Trophoblast cell (in vitro differentiated cells and primary cell): ENCODE data around the gene DRAP1.
A peak's percentile ranks its signal among the peaks of the same experiment; 100 is the strongest.

ENCODE experiments used
- DNase-seq, 2 donors: peaks; one replicate each; pipeline ENCODE4 v3.0.0-alpha.2; 2016
- H2AFZ ChIP-seq: 2 replicates; pipeline ENCODE4 v1.6.1; 2013; ENCODE audit warnings: low read length, moderate library complexity, mild to moderate bottlenecking; ENCODE audit not compliant: insufficient read depth, poor library complexity
- H2AK5ac ChIP-seq: 2 replicates; pipeline ENCODE4 v1.6.1; 2013; ENCODE audit warnings: mild to moderate bottlenecking, low read length
- H2BK120ac ChIP-seq: 2 replicates; pipeline ENCODE4 v1.6.1; 2013; ENCODE audit warnings: low read length, mild to moderate bottlenecking, moderate library complexity; ENCODE audit not compliant: insufficient read depth, poor library complexity
- H2BK12ac ChIP-seq: 2 replicates; pipeline ENCODE4 v1.6.1; 2013; ENCODE audit warnings: mild to moderate bottlenecking, low read length, moderate library complexity
- H2BK5ac ChIP-seq: 2 replicates; pipeline ENCODE4 v1.6.1; 2013; ENCODE audit warnings: low read length, low read depth, moderate library complexity, mild to moderate bottlenecking; ENCODE audit not compliant: poor library complexity
- H3K14ac ChIP-seq: 2 replicates; pipeline ENCODE4 v1.6.1; 2013; ENCODE audit warnings: mild to moderate bottlenecking, low read length
- H3K18ac ChIP-seq: 2 replicates; pipeline ENCODE4 v1.6.1; 2013; ENCODE audit warnings: mild to moderate bottlenecking, low read length
- H3K23ac ChIP-seq: 2 replicates; pipeline ENCODE4 v1.6.1; 2013; ENCODE audit warnings: low read length
- H3K27ac ChIP-seq: 2 replicates; pipeline ENCODE4 v1.5.1; 2013; ENCODE audit warnings: low read depth, mild to moderate bottlenecking, inconsistent platforms, low read length, moderate library complexity
- H3K27me3 ChIP-seq: 2 replicates; pipeline ENCODE4 v1.6.1; 2013; ENCODE audit warnings: inconsistent platforms, mild to moderate bottlenecking, low read length, moderate library complexity; ENCODE audit not compliant: insufficient read depth
- H3K36me3 ChIP-seq, 2 experiments: 1 replicate in 1 of 2; 2 replicates in 1 of 2; pipeline ENCODE4 v1.6.1; 2013; ENCODE audit warnings: low read length in 2 of 2, mild to moderate bottlenecking in 2 of 2, moderate library complexity in 1 of 2; ENCODE audit not compliant: insufficient read depth in 2 of 2, control insufficient read depth in 1 of 2
- H3K4ac ChIP-seq: 2 replicates; pipeline ENCODE4 v1.6.1; 2013; ENCODE audit warnings: low read depth, mild to moderate bottlenecking, low read length, moderate library complexity
- H3K4me1 ChIP-seq, 2 experiments: 1 replicate in 1 of 2; 2 replicates in 1 of 2; pipeline ENCODE4 v1.6.1; 2013; ENCODE audit warnings: low read length in 2 of 2, mild to moderate bottlenecking in 2 of 2, moderate library complexity in 1 of 2; ENCODE audit not compliant: insufficient read depth in 2 of 2, control insufficient read depth in 1 of 2
- H3K4me2 ChIP-seq: 2 replicates; pipeline ENCODE4 v1.6.1; 2013; ENCODE audit warnings: inconsistent platforms, mild to moderate bottlenecking, low read length, moderate library complexity
- H3K4me3 ChIP-seq: 2 replicates; pipeline ENCODE4 v1.5.1; 2013; ENCODE audit warnings: mild to moderate bottlenecking, low read depth, low read length, inconsistent platforms
- H3K79me1 ChIP-seq: one replicate; pipeline ENCODE4 v1.6.1; 2013; ENCODE audit warnings: low read length
- H3K79me2 ChIP-seq: 2 replicates; pipeline ENCODE4 v1.6.1; 2013; ENCODE audit warnings: low read length, mild to moderate bottlenecking; ENCODE audit not compliant: control insufficient read depth, insufficient read depth, poor library complexity
- H3K9ac ChIP-seq: 2 replicates; pipeline ENCODE4 v1.6.1; 2013; ENCODE audit warnings: mild to moderate bottlenecking, low read length
- H3K9me3 ChIP-seq: 2 replicates; pipeline ENCODE4 v1.6.1; 2013; ENCODE audit warnings: low read depth, mild to moderate bottlenecking, control low read depth, inconsistent platforms, low read length; ENCODE audit not compliant: insufficient read depth
- H4K12ac ChIP-seq: 2 replicates; pipeline ENCODE4 v1.6.1; 2013; ENCODE audit warnings: low read depth, mild to moderate bottlenecking, low read length, moderate library complexity
- H4K8ac ChIP-seq: 2 replicates; pipeline ENCODE4 v1.6.1; 2013; ENCODE audit warnings: low read depth, mild to moderate bottlenecking, low read length, moderate library complexity
- H4K91ac ChIP-seq: one replicate; pipeline ENCODE4 v1.6.1; 2013; ENCODE audit warnings: low read depth, mild to moderate bottlenecking, low read length, moderate library complexity
- WGBS: extraction: QIAGEN DNeasy Blood & Tissue Kit; methylation state at CpG from one replicate; pipeline ENCODE4 v1.1.7; 2013; ENCODE audit warnings: missing lambda C conversion rate; ENCODE audit not compliant: insufficient read length, insufficient coverage; ENCODE audit errors: extremely low coverage; 5-methylcytosine and 5-hydroxymethylcytosine counted together

Gene DRAP1

DNA sequence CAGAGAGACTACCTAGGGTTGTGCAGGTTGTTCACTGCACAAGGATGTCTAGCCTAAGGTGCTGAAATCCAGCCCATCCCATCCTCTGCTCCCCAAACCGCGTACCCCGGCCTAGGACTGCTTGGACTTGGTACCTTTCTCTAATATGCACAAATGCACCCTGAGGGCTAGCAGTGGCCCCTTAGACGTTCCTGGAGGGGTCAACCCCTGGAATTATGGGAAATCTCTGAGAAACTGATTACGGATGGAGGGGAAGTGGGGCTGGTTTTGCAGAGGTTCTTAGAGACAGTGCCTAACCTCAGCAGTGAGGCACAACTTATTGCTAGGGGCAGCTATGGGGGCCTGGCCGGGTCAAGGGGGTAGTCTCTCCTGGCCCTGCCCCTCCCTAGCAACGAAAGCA is 2.8 kb upstream of the DRAP1 start:
- peak overlapping the region; percentile 35 for H2BK12ac ChIP-seq
- H3K4me2 ChIP-seq, result no peak overlapping the region
- no peak overlapping the region for H3K23ac ChIP-seq
- H3K4me3 ChIP-seq, result no peak overlapping the region
- peaks cover 19% of the 10 kb centered on the region for H3K79me1 ChIP-seq
- peaks cover 10% of the 10 kb centered on the region for H3K79me2 ChIP-seq
- no peak overlapping the region for H3K9ac ChIP-seq
- WGBS, result no CpG with 5 or more reads among the region's 7 CpGs
- no peak overlapping the region for H2BK5ac ChIP-seq
- H3K18ac ChIP-seq, result no peak overlapping the region
- no peak for DNase-seq
- no peak overlapping the region for H4K12ac ChIP-seq
- peaks cover 43 to 45% of the 10 kb centered on the region in 2 experiments for H3K4me1 ChIP-seq
- no peak overlapping the region for H4K8ac ChIP-seq
- no peak overlapping the region for H2AK5ac ChIP-seq
- peak overlapping the region; percentile 36 for H3K14ac ChIP-seq
- no peak overlapping the region for H3K4ac ChIP-seq
- H2AFZ ChIP-seq, result no peak overlapping the region
- peak overlapping the region; percentile 43 for H2BK120ac ChIP-seq
- H3K36me3 ChIP-seq, result peaks cover 18% of the 10 kb centered on the region in 2 experiments
- H3K9me3 ChIP-seq, result peaks cover 2% of the 10 kb centered on the region
- peak overlapping the region; percentile 52 for H4K91ac ChIP-seq
- peak overlapping the region; percentile 79 for H3K27ac ChIP-seq
- no peaks in the 10 kb centered on the region for H3K27me3 ChIP-seq

DNA sequence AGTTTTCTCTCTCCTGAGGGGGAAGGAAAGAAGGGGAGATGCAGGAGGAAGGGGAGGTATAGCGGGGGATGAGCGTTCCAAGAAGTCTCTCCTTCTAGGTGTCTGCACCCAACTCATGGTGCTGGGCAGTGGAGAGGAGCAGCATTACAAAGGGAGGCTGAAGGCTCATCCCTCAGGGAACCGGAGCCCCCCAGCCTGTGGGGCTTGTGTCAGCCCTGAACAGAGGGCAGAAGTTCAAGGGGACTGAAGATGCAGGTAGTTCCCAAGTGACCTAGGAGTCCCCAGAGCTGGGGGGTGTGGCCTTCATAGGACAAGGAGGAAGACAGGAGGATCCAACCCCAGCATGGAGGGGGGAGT is 2.2 kb upstream of the DRAP1 start:
- no peak overlapping the region for H2BK120ac ChIP-seq
- peak overlapping the region; percentile 21 for H3K4me3 ChIP-seq
- peak overlapping the region; percentile 1 for H2BK12ac ChIP-seq
- H3K9ac ChIP-seq, result peak overlapping the region; percentile 14
- no peaks in the 10 kb centered on the region for H3K27me3 ChIP-seq
- peaks cover 2% of the 10 kb centered on the region for H3K9me3 ChIP-seq
- no peak overlapping the region for H2BK5ac ChIP-seq
- H3K4me1 ChIP-seq, result peaks cover 40 to 43% of the 10 kb centered on the region in 2 experiments
- H3K79me1 ChIP-seq, result peaks cover 19% of the 10 kb centered on the region
- H3K4ac ChIP-seq, result peak overlapping the region; percentile 35
- H3K4me2 ChIP-seq, result no peak overlapping the region
- H4K91ac ChIP-seq, result no peak overlapping the region
- H2AFZ ChIP-seq, result no peak overlapping the region
- H3K23ac ChIP-seq, result no peak overlapping the region
- no peak overlapping the region for H3K27ac ChIP-seq
- no peak overlapping the region for H4K12ac ChIP-seq
- H3K18ac ChIP-seq, result peak overlapping the region; percentile 6
- no CpG with 5 or more reads among the region's 3 CpGs for WGBS
- DNase-seq, result no peak
- peaks cover 21 to 22% of the 10 kb centered on the region in 2 experiments for H3K36me3 ChIP-seq
- no peak overlapping the region for H3K14ac ChIP-seq
- H4K8ac ChIP-seq, result no peak overlapping the region
- H2AK5ac ChIP-seq, result peak overlapping the region; percentile 34
- peaks cover 10% of the 10 kb centered on the region for H3K79me2 ChIP-seq

DNA sequence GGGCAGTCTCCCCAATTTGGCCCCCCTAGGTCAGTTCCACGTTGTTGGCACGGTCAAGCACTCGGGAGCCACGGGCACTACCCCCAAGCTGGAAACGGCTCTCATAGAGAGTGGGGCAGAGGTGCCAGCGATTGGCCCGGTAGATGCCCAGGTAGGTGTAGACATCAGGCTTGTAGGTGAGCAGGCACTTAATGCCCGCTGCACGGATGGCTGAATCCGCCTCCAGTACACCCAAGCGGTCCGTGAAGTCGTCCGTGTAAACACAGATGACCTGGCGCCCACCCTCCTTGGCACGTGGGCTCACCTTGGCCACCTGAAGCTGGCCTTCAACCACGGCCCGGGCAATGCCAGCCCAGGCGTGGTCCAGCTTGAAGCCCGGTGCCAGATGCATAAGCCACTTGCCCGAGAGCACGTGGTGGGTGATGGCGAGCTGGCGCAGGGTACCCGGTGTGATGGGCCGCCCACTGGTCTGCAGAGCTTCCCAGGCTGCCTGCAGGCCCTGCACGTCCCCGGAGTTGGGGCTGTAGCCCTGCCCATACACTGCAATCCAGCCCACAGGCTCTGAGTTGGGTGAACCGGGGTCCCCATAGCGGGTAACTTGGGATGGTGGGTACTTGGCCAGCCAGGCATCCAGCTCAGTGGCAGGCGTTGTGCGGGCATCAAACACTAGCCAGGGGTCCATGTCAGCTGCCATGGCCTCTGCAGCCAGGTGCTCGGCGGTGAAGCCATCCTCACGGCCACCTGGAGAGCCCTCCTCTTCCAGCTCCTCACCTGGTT is 1.6 kb upstream of the DRAP1 start:
- peaks cover 39 to 43% of the 10 kb centered on the region in 2 experiments for H3K4me1 ChIP-seq
- H3K27me3 ChIP-seq, result no peaks in the 10 kb centered on the region
- H3K23ac ChIP-seq, result no peak overlapping the region
- H3K4me2 ChIP-seq, result peak overlapping the region; percentile 77
- peak overlapping the region; percentile 98 for H3K14ac ChIP-seq
- peaks cover 2% of the 10 kb centered on the region for H3K9me3 ChIP-seq
- WGBS, result no CpG with 5 or more reads among the region's 35 CpGs
- H3K27ac ChIP-seq, result no peak overlapping the region
- H4K91ac ChIP-seq, result peak overlapping the region; percentile 95
- H2BK5ac ChIP-seq, result no peak overlapping the region
- DNase-seq, result no peak
- H2AFZ ChIP-seq, result peak overlapping the region; percentile 23
- H3K36me3 ChIP-seq, result peaks cover 26 to 27% of the 10 kb centered on the region in 2 experiments
- H2AK5ac ChIP-seq, result peak overlapping the region; percentile 11
- peak overlapping the region; percentile 25 for H2BK12ac ChIP-seq
- peak overlapping the region; percentile 6 for H3K18ac ChIP-seq
- peak overlapping the region; percentile 96 for H3K9ac ChIP-seq
- H3K4ac ChIP-seq, result peak overlapping the region; percentile 35
- H3K4me3 ChIP-seq, result peak overlapping the region; percentile 88
- H2BK120ac ChIP-seq, result no peak overlapping the region
- H4K8ac ChIP-seq, result peak overlapping the region; percentile 93
- peaks cover 10% of the 10 kb centered on the region for H3K79me2 ChIP-seq
- H4K12ac ChIP-seq, result peak overlapping the region; percentile 95
- H3K79me1 ChIP-seq, result peaks cover 19% of the 10 kb centered on the region

DNA sequence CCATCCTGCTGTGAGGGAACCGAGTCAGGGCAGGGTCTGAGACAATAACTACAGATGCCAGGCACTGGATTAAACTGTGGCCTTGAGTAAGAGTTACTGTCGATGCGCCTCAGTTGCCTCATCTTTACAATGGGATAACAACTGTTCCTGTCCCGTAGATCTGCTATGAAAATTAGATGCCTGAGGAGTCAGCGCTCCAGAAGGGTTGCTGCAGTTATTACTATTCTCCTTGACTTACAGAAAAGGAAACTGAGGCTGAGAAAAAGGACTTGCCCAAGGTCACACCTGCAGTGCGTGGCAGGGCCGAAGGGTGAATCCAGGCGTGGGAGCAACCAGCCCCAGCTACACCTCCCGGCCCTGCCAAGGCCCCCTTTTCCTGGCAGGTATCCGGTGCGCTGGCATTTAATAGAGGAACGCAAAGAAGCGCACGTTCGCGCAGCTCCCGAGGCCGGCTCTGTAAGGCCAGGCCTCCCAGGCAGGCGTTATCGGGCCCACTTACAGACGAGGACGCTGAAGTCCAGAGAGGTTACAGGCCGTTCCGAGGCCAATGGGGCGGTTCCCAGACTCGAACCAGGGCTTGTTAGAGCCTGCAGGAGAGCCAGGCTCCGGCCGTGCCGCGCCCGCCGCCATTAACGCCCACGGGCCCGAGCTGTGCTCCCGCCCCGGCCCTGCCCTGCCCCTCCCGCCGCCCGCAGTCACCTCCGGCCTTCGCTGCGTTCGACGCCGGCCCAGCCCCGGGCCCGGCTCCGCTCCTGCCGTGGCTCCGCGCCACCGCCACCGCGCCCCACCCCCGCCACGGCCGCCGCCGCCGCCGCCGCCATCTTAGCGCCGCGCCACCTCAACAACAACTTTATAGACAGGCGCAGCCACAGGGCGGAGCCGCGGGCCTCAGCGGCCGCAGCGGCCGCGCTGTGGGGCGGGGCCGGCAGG is 750 bp upstream of the DRAP1 start, which contains the start of gene C11orf68:
Gene C11orf68, minus strand, starts transcription at position 852 of the 930 bp plus-strand sequence. Its CDS starts 31 bp downstream, at position 821.
- peak within 1 kb of the TSS; percentile 32 for H2BK12ac ChIP-seq
- DNase-seq, result peak in 1 of 2 donors; percentile 52
- peak within 1 kb of the TSS; percentile 96 for H2AK5ac ChIP-seq
- H3K4me3 ChIP-seq, result peak within 1 kb of the TSS; percentile 92
- H3K14ac ChIP-seq, result peak within 1 kb of the TSS; percentile 98
- peak within 1 kb of the TSS; percentile 95 for H4K12ac ChIP-seq
- peak within 1 kb of the TSS; percentile 88 for H3K4ac ChIP-seq
- peaks cover 26 to 31% of the 10 kb centered on the region in 2 experiments for H3K36me3 ChIP-seq
- peaks cover 10% of the 10 kb centered on the region for H3K79me2 ChIP-seq
- H2BK5ac ChIP-seq, result peak within 1 kb of the TSS; percentile 81
- H3K9me3 ChIP-seq, result peaks cover 2% of the 10 kb centered on the region
- peaks cover 19% of the 10 kb centered on the region for H3K79me1 ChIP-seq
- no peaks in the 10 kb centered on the region for H3K27me3 ChIP-seq
- peak within 1 kb of the TSS; percentile 93 for H2BK120ac ChIP-seq
- H3K27ac ChIP-seq, result peak within 1 kb of the TSS; percentile 71
- H3K4me1 ChIP-seq, result peaks cover 39 to 43% of the 10 kb centered on the region in 2 experiments
- peak within 1 kb of the TSS; percentile 99 for H3K18ac ChIP-seq
- WGBS, result no CpG with 5 or more reads among the region's 77 CpGs
- peak within 1 kb of the TSS; percentile 95 for H4K91ac ChIP-seq
- H3K9ac ChIP-seq, result peak within 1 kb of the TSS; percentile 96
- H3K4me2 ChIP-seq, result peak within 1 kb of the TSS; percentile 77
- H2AFZ ChIP-seq, result peak within 1 kb of the TSS; percentile 56
- H4K8ac ChIP-seq, result peak within 1 kb of the TSS; percentile 93
- H3K23ac ChIP-seq, result no peak within 1 kb of the TSS
